ENCODE results near the gene RAB11A.

GRCh38 chr15:65927545-65927944, 58.3 kb downstream of the RAB11A start:
- TF ChIP-seq POLR2A (IDR thresholded peaks at IDR 0.05; ENCODE audit: low read depth, low read length), result no peak
- TF ChIP-seq CTCF (IDR thresholded peaks at IDR 0.05; ENCODE audit: extremely low read depth in 1 of 2, insufficient read depth in 1 of 2, low read depth in 1 of 2, low read length in 2 of 2), result no peak
- no peak for TF ChIP-seq EZH2 (IDR thresholded peaks at IDR 0.05; ENCODE audit: borderline replicate concordance, low read depth, low read length, severe bottlenecking)
- no peak for TF ChIP-seq POLR2AphosphoS5 (IDR thresholded peaks at IDR 0.05; ENCODE audit: insufficient read depth, low read depth, low read length)
- TF ChIP-seq MAX (IDR thresholded peaks at IDR 0.05; ENCODE audit: insufficient read depth, insufficient read length), result no peak
- TF ChIP-seq JUN (IDR thresholded peaks at IDR 0.05; ENCODE audit: borderline replicate concordance, insufficient read depth, insufficient read length, low read depth), result no peak

Measured in endothelial cell of umbilical vein (primary cell).